Prostate gland (tissue), 2 donors: ENCODE results near the gene APOA5. TPM values are rescaled to one million over a fixed set of nuclear protein-coding genes. Genes with fewer than 3 reads are reported as not detected.

ENCODE experiments used
- DNase-seq: peaks from one replicate; pipeline ENCODE4 v3.0.0-alpha.2; 2019; ENCODE audit warnings: low spot score
- H3K27ac ChIP-seq, 2 donors: fragments of 200-600 bp; sonication (generic); 2 replicates each; pipeline ENCODE4 v1.5.1; 2017 to 2019
- H3K27me3 ChIP-seq: fragments of 200-600 bp; sonication (generic); replicated peaks from 2 replicates; pipeline ENCODE4 v1.5.1; 2019; ENCODE audit not compliant: insufficient read depth
- H3K36me3 ChIP-seq, 2 donors: fragments of 200-600 bp; sonication (generic); 1 replicate in 1 of 2; 2 replicates in 1 of 2; pipeline versions ENCODE4 v1.5.1 to v1.8.1; 2017 to 2019
- H3K4me1 ChIP-seq: fragments of 200-600 bp; sonication (generic); replicated peaks from 2 replicates; pipeline ENCODE4 v1.5.1; 2019
- H3K4me3 ChIP-seq, 2 donors: fragments of 200-600 bp; sonication (generic); 2 replicates each; pipeline ENCODE4 v1.5.1; 2017 to 2019
- H3K9me3 ChIP-seq: fragments of 200-600 bp; sonication (generic); 2 replicates; pipeline ENCODE4 v1.5.1; 2017
- POLR2A ChIP-seq: fragments of 450-650 bp; IDR thresholded peaks from one replicate; pipeline ENCODE4 v1.6.1; 2016; ENCODE audit warnings: antibody characterized with exemption, mild to moderate bottlenecking
- POLR2AphosphoS5 ChIP-seq: sonication (generic); formaldehyde crosslinking; IDR thresholded peaks from one replicate; pipeline ENCODE4 v1.6.1; 2017; ENCODE audit warnings: antibody characterized with exemption
- WGBS: methylation state at CpG from one replicate; pipeline ENCODE4 v1.1.5; 2018; 5-methylcytosine and 5-hydroxymethylcytosine counted together
- intact Hi-C: fragments of 100-400 bp; cut with DNase I; formaldehyde crosslinking; loops from one replicate; pipeline ENCODE4 v1.14.2; 2022
- total RNA-seq, 2 donors: library from RNA; depleted of rRNA; stranded (reverse); fragments of >200 nt; gene quantifications; one replicate each; pipeline ENCODE4 v1.1.0, GENCODE V29; 2016
- TF ChIP-seq, protein P1 (sequence below), 4 experiments: fragments of 200-600 bp in 2 of 4; fragments of 450-650 bp in 2 of 4; sonication (generic) in 2 of 4; IDR thresholded peaks; 1 replicate in 3 of 4; 2 replicates in 1 of 4; pipeline ENCODE4 v1.5.1; 2016 to 2019; ENCODE audit warnings: antibody characterized with exemption in 4 of 4, mild to moderate bottlenecking in 2 of 4, moderate library complexity in 2 of 4

The APOA5 gene
- total RNA-seq, 2 donors from 2014 or later = 0.87 TPM; not detected in 1

DNA sequence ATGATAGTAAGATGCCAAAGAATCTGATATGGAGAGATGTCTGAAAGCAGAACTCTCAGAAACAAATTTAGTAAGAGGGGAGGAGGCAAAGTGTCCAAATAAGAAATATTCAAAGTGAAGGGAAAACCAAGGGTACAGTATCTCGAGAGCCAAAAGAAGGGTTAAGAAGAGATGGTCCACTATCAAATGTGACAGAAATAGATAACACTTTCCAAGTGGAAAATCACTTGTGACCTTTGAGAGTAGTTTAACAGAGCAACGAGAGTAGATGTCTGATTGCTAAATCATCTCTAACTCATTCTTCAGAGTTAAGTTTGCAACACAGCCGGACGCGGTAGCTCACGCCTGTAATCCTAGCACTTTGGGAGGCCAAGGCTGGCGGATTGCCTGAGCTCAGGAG is 14.6 kb downstream of the APOA5 start:
- peaks cover 4 to 8% of the 10 kb centered on the region in 2 donors for H3K36me3 ChIP-seq
- intact Hi-C loops = no loop called here
- no peak overlapping the region for H3K4me3 ChIP-seq
- H3K27me3 ChIP-seq = no peaks in the 10 kb centered on the region
- H3K27ac ChIP-seq = no peak overlapping the region
- TF ChIP-seq, protein P1, sequence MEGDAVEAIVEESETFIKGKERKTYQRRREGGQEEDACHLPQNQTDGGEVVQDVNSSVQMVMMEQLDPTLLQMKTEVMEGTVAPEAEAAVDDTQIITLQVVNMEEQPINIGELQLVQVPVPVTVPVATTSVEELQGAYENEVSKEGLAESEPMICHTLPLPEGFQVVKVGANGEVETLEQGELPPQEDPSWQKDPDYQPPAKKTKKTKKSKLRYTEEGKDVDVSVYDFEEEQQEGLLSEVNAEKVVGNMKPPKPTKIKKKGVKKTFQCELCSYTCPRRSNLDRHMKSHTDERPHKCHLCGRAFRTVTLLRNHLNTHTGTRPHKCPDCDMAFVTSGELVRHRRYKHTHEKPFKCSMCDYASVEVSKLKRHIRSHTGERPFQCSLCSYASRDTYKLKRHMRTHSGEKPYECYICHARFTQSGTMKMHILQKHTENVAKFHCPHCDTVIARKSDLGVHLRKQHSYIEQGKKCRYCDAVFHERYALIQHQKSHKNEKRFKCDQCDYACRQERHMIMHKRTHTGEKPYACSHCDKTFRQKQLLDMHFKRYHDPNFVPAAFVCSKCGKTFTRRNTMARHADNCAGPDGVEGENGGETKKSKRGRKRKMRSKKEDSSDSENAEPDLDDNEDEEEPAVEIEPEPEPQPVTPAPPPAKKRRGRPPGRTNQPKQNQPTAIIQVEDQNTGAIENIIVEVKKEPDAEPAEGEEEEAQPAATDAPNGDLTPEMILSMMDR (IDR thresholded peaks at IDR 0.05) = no peak
- TF ChIP-seq POLR2AphosphoS5 = no peak
- TF ChIP-seq POLR2A = no peak
- no peak for DNase-seq
- no peaks in the 10 kb centered on the region for H3K4me1 ChIP-seq
- no peaks in the 10 kb centered on the region for H3K9me3 ChIP-seq
- WGBS = 82% methylated on average over 7 of the region's 7 CpGs

DNA sequence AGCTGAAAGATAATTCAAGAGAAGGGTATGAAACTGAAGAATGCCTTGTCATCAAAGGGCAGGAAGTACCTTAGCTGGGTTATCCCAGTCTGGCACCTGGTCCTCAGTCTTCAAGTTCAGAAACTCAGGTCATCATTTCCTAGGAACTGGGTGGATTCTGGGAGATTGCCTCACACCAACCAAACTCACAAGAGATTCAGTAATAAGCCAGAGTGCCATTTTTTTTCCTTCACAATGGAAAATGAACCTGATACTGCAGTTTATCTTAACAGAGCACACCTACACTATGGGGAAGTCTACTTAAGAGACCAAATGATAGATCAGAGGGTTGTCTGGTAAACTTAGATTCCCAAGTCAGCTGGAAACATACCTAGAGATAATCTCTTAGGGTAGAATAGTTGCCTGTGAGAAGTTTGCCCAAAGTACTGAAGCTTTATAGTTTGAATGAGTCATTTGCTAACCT is 15.1 kb downstream of the APOA5 start:
- DNase-seq = no peak
- Histone ChIP-seq H3K4me3 (no peak overlapping the region), H3K27ac (no peak overlapping the region), H3K27me3 (no peaks in the 10 kb centered on the region), H3K4me1 (no peaks in the 10 kb centered on the region), H3K36me3 (peaks cover 4 to 8% of the 10 kb centered on the region in 2 donors), H3K9me3 (no peaks in the 10 kb centered on the region)
- intact Hi-C loops = no loop called here
- TF ChIP-seq POLR2AphosphoS5 (no peak), POLR2A (no peak)
- TF ChIP-seq, protein P1 (IDR thresholded peaks at IDR 0.05) = no peak

DNA sequence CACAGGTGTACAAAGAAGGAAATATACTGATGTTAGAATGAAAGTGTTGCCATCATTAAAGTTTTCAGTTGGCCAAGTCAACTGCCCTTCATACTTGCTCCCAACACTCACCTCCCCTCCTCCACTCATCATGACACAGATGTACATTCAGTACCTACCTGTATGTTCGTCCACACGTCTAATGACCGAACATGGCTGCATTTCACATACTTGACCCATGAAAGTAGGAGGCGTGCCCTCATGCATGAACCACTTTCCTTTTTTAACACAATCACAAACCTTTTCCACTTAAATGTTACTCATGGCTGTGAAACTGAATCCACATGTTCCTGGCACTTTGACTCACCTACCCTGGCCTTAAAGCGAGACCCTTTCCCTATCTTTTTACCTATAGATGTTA is 15.7 kb downstream of the APOA5 start:
- peaks cover 4 to 8% of the 10 kb centered on the region in 2 donors for H3K36me3 ChIP-seq
- H3K27me3 ChIP-seq = no peaks in the 10 kb centered on the region
- TF ChIP-seq POLR2AphosphoS5 = no peak
- no peak for TF ChIP-seq POLR2A
- TF ChIP-seq, protein P1 (IDR thresholded peaks at IDR 0.05) = no peak
- no peak for DNase-seq
- WGBS = 82% methylated on average over 5 of the region's 5 CpGs
- H3K4me3 ChIP-seq = no peak overlapping the region
- H3K9me3 ChIP-seq = no peaks in the 10 kb centered on the region
- intact Hi-C loops = no loop called here
- no peak overlapping the region for H3K27ac ChIP-seq
- H3K4me1 ChIP-seq = no peaks in the 10 kb centered on the region

DNA sequence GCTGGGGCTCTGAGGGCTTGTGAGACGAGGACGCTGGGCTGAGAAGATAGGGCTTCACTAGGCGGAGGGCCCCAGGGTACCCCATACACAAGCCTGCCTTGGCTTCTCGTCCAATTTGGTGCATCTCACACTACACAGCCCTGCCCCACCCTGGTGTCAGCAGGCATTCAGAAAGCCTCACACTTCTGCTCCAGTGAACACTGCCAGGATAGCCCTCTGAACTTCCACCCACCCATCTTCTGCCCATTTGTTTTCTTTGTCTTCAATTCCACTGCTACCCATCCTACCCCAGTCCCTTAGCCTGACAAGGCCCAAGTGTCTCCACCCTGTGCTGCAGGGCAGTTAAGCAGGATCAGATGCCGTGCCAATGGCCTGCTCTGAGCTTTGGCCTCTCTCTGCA is 17.0 kb downstream of the APOA5 start:
- TF ChIP-seq, protein P1 (IDR thresholded peaks at IDR 0.05) = no peak
- TF ChIP-seq POLR2AphosphoS5 (no peak), POLR2A (no peak)
- no peaks in the 10 kb centered on the region for H3K9me3 ChIP-seq
- no peaks in the 10 kb centered on the region for H3K27me3 ChIP-seq
- H3K4me3 ChIP-seq = no peak overlapping the region
- intact Hi-C loops = no loop called here
- DNase-seq = no peak
- no peaks in the 10 kb centered on the region for H3K4me1 ChIP-seq
- H3K36me3 ChIP-seq = peaks cover 4 to 8% of the 10 kb centered on the region in 2 donors
- 82% methylated on average over 5 of the region's 5 CpGs for WGBS
- no peak overlapping the region for H3K27ac ChIP-seq

DNA sequence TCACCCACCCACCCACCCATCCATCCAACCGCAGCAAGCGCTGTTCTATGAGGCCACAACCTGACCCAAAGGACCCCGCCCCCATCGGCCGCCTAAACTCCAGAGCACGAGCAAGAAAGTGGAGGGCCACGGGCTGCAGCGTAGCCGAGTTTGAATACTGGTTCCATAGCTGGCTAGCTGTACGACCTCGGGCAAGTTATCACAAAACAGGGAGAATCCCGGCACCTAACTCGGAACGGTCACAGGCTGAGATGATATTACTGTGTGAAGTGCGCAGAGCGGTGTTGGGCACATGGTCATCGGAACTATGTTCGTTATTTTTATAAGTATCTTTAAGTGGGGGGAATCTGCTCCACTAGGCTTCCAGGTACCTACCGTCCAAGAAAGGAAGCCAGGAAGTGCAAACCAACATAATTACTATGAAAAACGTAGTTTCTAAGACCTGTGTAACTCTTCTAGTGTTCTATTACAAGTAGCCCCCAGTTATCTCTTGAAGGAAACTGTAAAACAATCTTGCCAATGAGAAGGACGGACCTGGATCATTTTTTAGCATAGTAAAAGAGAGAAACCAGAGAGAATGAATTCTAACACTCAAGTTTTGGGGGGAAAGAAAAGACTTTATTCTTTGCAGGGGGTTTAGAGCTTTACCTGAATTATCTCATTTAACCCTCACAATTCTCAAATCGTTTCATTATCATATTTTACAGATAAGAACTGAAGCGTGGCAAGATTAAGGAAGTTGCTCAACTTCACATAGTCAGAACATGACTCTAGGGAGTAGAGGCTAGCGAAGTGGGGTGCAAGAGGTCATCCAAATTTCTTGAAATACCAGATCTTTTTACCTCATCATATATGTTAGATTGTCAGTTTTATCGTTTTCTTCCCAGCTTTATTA is 18.2 kb downstream of the APOA5 start:
- DNase-seq = no peak
- H3K4me1 ChIP-seq = no peaks in the 10 kb centered on the region
- no peaks in the 10 kb centered on the region for H3K27me3 ChIP-seq
- TF ChIP-seq POLR2A (no peak), POLR2AphosphoS5 (no peak)
- TF ChIP-seq, protein P1 (IDR thresholded peaks at IDR 0.05) = no peak
- intact Hi-C loops = no loop called here
- no peaks in the 10 kb centered on the region for H3K9me3 ChIP-seq
- H3K36me3 ChIP-seq = peaks cover 0 to 1% of the 10 kb centered on the region in 2 donors
- WGBS = 6% methylated on average over 25 of the region's 25 CpGs
- peak overlapping the region; percentile 73 to 74 for H3K4me3 ChIP-seq
- peak overlapping the region; percentile 93 for H3K27ac ChIP-seq
